GM23338 (cell line): ENCODE data around the gene KCNIP3. TPM values are rescaled to one million over a fixed set of nuclear protein-coding genes. Genes with fewer than 3 reads are reported as not detected.

ENCODE experiments used
- CREB1 ChIP-seq: fragments of 250-450 bp; sonication (Bioruptor Pico); IDR thresholded peaks from 2 replicates; pipeline ENCODE4 v1.5.0; 2020; ENCODE audit warnings: low read depth, mild to moderate bottlenecking, moderate library complexity
- EZH2 ChIP-seq: fragments of 200-600 bp; sonication (generic); IDR thresholded peaks from one replicate; pipeline ENCODE4 v1.8.0; 2017; ENCODE audit warnings: antibody characterized with exemption, mild to moderate bottlenecking, low read depth; ENCODE audit not compliant: unreplicated experiment
- EZH2phosphoT487 ChIP-seq: fragments of 200-600 bp; sonication (generic); IDR thresholded peaks from one replicate; pipeline ENCODE4 v1.8.1; 2018; ENCODE audit warnings: antibody characterized with exemption; ENCODE audit not compliant: unreplicated experiment
- NANOG ChIP-seq: IDR thresholded peaks from 2 replicates; pipeline ENCODE4 v1.6.1; 2016; ENCODE audit warnings: antibody characterized with exemption, borderline replicate concordance
- STAT1 ChIP-seq: IDR thresholded peaks from one replicate; pipeline ENCODE4 v1.6.1; 2016; ENCODE audit warnings: antibody characterized with exemption; ENCODE audit not compliant: unreplicated experiment
- ZNF114 ChIP-seq: fragments of 250-450 bp; sonication (Bioruptor Pico); IDR thresholded peaks from 2 replicates; pipeline ENCODE4 v1.5.0; 2020; ENCODE audit warnings: mild to moderate bottlenecking, moderate library complexity
- ZNF462 ChIP-seq: fragments of 250-450 bp; sonication (Bioruptor Pico); IDR thresholded peaks from 2 replicates; pipeline ENCODE4 v1.5.0; 2020; ENCODE audit warnings: mild to moderate bottlenecking, moderate library complexity
- polyA plus RNA-seq: library from polyadenylated mRNA; unstranded; fragments of >200 nt; fragmentation: Nextera tagmentation; extraction: Ambion mirVana; gene quantifications from 2 replicates; pipeline ENCODE4 v1.2.1, GENCODE V29; 2016
- total RNA-seq: library from RNA; depleted of rRNA; stranded (reverse); fragments of >200 nt; shearing (Covaris generic); gene quantifications from 2 replicates; pipeline ENCODE4 v1.2.3, GENCODE V29; 2014
- TF ChIP-seq, protein P1 (sequence below): IDR thresholded peaks from 2 replicates; pipeline ENCODE4 v1.6.1; 2016; ENCODE audit warnings: antibody characterized with exemption
- TF ChIP-seq, protein P2 (sequence below), 2 experiments: fragments of 200-600 bp in 1 of 2; sonication (generic) in 1 of 2; conservative IDR thresholded peaks; 2 replicates each; pipeline versions ENCODE4 v1.5.1 to v1.6.1; 2016 to 2017; ENCODE audit warnings: antibody characterized with exemption in 2 of 2, low read depth in 2 of 2, mild to moderate bottlenecking in 2 of 2, moderate library complexity in 1 of 2

KCNIP3 gene
- total and polyA plus RNA-seq, 2 experiments from 2014 or later: 0.32 to 0.83 TPM

DNA sequence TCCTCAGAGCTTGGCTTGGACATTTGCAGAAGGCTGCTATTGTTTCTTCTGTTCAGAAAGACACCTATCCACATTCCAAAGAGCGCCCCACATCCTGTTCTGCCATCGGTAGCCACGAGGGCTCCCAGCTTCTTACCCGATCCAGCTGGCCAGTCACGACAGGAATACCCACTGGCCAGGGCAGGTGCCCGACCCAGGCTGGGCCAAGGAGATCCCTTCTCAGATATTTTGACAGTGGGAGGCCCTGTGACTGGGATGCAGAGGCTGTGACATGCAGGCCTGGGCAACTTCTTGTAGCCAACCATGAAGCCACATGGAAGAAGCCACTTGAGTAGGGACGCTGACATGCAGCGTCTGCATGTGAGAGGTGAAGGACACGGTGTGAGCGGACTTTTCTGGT lies 34.5 kb downstream of the KCNIP3 start (continued):
- TF ChIP-seq ZNF462 (CRISPR knock-in tag) (no peak), EZH2phosphoT487 (no peak), CREB1 (CRISPR knock-in tag) (no peak), STAT1 (no peak), NANOG (no peak), ZNF114 (CRISPR knock-in tag) (no peak), EZH2 (no peak)
- TF ChIP-seq, protein P1, sequence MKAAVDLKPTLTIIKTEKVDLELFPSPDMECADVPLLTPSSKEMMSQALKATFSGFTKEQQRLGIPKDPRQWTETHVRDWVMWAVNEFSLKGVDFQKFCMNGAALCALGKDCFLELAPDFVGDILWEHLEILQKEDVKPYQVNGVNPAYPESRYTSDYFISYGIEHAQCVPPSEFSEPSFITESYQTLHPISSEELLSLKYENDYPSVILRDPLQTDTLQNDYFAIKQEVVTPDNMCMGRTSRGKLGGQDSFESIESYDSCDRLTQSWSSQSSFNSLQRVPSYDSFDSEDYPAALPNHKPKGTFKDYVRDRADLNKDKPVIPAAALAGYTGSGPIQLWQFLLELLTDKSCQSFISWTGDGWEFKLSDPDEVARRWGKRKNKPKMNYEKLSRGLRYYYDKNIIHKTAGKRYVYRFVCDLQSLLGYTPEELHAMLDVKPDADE: no peak
- TF ChIP-seq, protein P2, sequence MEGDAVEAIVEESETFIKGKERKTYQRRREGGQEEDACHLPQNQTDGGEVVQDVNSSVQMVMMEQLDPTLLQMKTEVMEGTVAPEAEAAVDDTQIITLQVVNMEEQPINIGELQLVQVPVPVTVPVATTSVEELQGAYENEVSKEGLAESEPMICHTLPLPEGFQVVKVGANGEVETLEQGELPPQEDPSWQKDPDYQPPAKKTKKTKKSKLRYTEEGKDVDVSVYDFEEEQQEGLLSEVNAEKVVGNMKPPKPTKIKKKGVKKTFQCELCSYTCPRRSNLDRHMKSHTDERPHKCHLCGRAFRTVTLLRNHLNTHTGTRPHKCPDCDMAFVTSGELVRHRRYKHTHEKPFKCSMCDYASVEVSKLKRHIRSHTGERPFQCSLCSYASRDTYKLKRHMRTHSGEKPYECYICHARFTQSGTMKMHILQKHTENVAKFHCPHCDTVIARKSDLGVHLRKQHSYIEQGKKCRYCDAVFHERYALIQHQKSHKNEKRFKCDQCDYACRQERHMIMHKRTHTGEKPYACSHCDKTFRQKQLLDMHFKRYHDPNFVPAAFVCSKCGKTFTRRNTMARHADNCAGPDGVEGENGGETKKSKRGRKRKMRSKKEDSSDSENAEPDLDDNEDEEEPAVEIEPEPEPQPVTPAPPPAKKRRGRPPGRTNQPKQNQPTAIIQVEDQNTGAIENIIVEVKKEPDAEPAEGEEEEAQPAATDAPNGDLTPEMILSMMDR (conservative IDR thresholded peaks at IDR 0.05; ENCODE audit: low read depth in 2 of 2): no peak
